K562 (cell line): ENCODE results near the gene SON. TPM values are rescaled to one million over a fixed set of nuclear protein-coding genes. Genes with fewer than 3 reads are reported as not detected.

Experiments
- ATAC-seq: fragments of 200-7000 bp; cut with Tn5 transposase; 3 replicates; pipeline ENCODE4 v1.9.1; 2020; ENCODE audit warnings: moderate library complexity
- BruUV-seq: library from RNA; stranded (reverse); fragments of 400-500 nt; replicated peaks from 2 replicates; lab custom pipeline; 2021; lab: Mats Ljungman, UMichigan
- CTCF ChIA-PET: fragments of 300-600 bp; formaldehyde crosslinking; extraction: SDS; loops from one replicate; lab custom pipeline; 2021; ENCODE audit warnings: low intra/inter-chr PET ratio; lab: Yijun Ruan, JAX
- POLR2A ChIA-PET: fragments of 300-600, 350-650 bp; sonication (Branson Sonifier 250); formaldehyde crosslinking; extraction: SDS; loops from one replicate; lab custom pipeline; 2021; ENCODE audit warnings: antibody characterized with exemption, inconsistent platforms; lab: Yijun Ruan, JAX
- DNase-seq, 4 experiments: peaks; one replicate each; pipeline versions ENCODE4 v3.0.0 to v3.0.0-alpha.2; 2011 to 2018; ENCODE audit warnings: low spot score in 3 of 4, mixed read lengths in 3 of 4; ENCODE audit errors: extremely low read depth in 1 of 4
- FAIRE-seq: peaks from 2 replicates; lab custom pipeline; 2011; peaks lifted over from hg19 to GRCh38; lab: Jason Lieb, UNC
- H2AFZ ChIP-seq: 2 replicates; pipeline ENCODE4 v1.6.0; 2011; ENCODE audit warnings: low read depth, low read length, control low read depth, inconsistent platforms
- H3K27ac ChIP-seq: fragments of 200-600 bp; 3 replicates; pipeline ENCODE4 v1.8.0; 2011; ENCODE audit warnings: low read depth, mild to moderate bottlenecking, control low read depth, inconsistent platforms, low read length, moderate library complexity, mixed read lengths; ENCODE audit errors: extremely low read depth
- H3K27me3 ChIP-seq, 2 experiments: fragments of 300-600 bp in 1 of 2; 2 replicates in 1 of 2; 3 replicates in 1 of 2; pipeline versions ENCODE4 v1.6.0 to v1.8.0; 2011; ENCODE audit warnings: inconsistent platforms in 2 of 2, low read length in 2 of 2, mild to moderate bottlenecking in 1 of 2, mixed read lengths in 1 of 2, moderate library complexity in 1 of 2; ENCODE audit not compliant: control insufficient read depth in 2 of 2, insufficient read depth in 2 of 2
- H3K36me3 ChIP-seq: fragments of 300-600 bp; 3 replicates; pipeline ENCODE4 v1.8.0; 2011; ENCODE audit warnings: mild to moderate bottlenecking, low read length, inconsistent platforms; ENCODE audit not compliant: control insufficient read depth, insufficient read depth
- H3K4me1 ChIP-seq, 2 experiments: fragments of 200-600 bp in 1 of 2; replicated peaks in 1 of 2; 2 replicates in 1 of 2; 3 replicates in 1 of 2; pipeline versions ENCODE4 v1.5.1 to v1.8.0; 2011; ENCODE audit warnings: inconsistent platforms in 2 of 2, low read length in 2 of 2, mild to moderate bottlenecking in 1 of 2, mixed read lengths in 1 of 2, moderate library complexity in 1 of 2; ENCODE audit not compliant: control insufficient read depth in 2 of 2, insufficient read depth in 2 of 2
- H3K4me2 ChIP-seq: 2 replicates; pipeline ENCODE4 v1.6.1; 2011; ENCODE audit warnings: low read length, control low read depth, inconsistent platforms, mixed read lengths; ENCODE audit not compliant: insufficient read depth
- H3K4me3 ChIP-seq: fragments of 200-600 bp; sonication (generic), shearing (Covaris generic); 2 replicates; pipeline ENCODE4 v1.5.1; 2016; ENCODE audit warnings: control low read depth, inconsistent platforms
- H3K79me2 ChIP-seq: fragments of 200-600 bp; 3 replicates; pipeline ENCODE4 v1.8.0; 2011; ENCODE audit warnings: low read length, inconsistent platforms; ENCODE audit not compliant: control insufficient read depth, insufficient read depth
- H3K9ac ChIP-seq, 2 experiments: 2 replicates each; pipeline versions ENCODE4 v1.6.0 to v1.6.1; 2011; ENCODE audit warnings: low read depth in 2 of 2, low read length in 2 of 2, control low read depth in 1 of 2, inconsistent platforms in 1 of 2, mild to moderate bottlenecking in 1 of 2, mixed read lengths in 1 of 2; ENCODE audit not compliant: insufficient read depth in 1 of 2
- H3K9me1 ChIP-seq: one replicate; pipeline ENCODE4 v1.6.0; 2011; ENCODE audit warnings: inconsistent platforms, mild to moderate bottlenecking, low read length, moderate library complexity; ENCODE audit not compliant: control insufficient read depth, insufficient read depth
- H3K9me3 ChIP-seq: replicated peaks from 2 replicates; pipeline ENCODE4 v1.5.1; 2011; ENCODE audit warnings: low read depth, low read length, inconsistent platforms; ENCODE audit not compliant: control insufficient read depth, insufficient read depth
- H4K20me1 ChIP-seq: replicated peaks from 2 replicates; pipeline ENCODE4 v1.6.1; 2011; ENCODE audit warnings: low read length, inconsistent platforms, mixed read lengths; ENCODE audit not compliant: control insufficient read depth, insufficient read depth
- BCL6 ChIP-seq: fragments of 250-450 bp; sonication (Bioruptor Pico); IDR thresholded peaks from 2 replicates; pipeline ENCODE4 v1.4.0; 2020
- GABPB2 ChIP-seq: fragments of 250-450 bp; sonication (Bioruptor Pico); conservative IDR thresholded peaks from 2 replicates; pipeline ENCODE4 v1.5.1; 2021; ENCODE audit warnings: mild to moderate bottlenecking
- HDAC1 ChIP-seq, 2 experiments: fragments of 450-650 bp; IDR thresholded peaks; 2 replicates each; pipeline ENCODE4 v1.6.1; 2016 to 2017; ENCODE audit warnings: inconsistent platforms in 1 of 2, mild to moderate bottlenecking in 1 of 2, moderate library complexity in 1 of 2
- HDAC2 ChIP-seq: fragments of 450-650 bp; IDR thresholded peaks from 2 replicates; pipeline ENCODE4 v1.6.1; 2016; ENCODE audit warnings: mild to moderate bottlenecking
- HMBOX1 ChIP-seq: sonication (generic); IDR thresholded peaks from 2 replicates; pipeline ENCODE4 v1.6.1; 2016
- KAT7 ChIP-seq: sonication (generic); formaldehyde crosslinking; IDR thresholded peaks from 2 replicates; pipeline ENCODE4 v1.8.0; 2022; ENCODE audit warnings: missing genetic modification reagents, mild to moderate bottlenecking, borderline replicate concordance
- KLF6 ChIP-seq: fragments of 250-450 bp; sonication (Bioruptor Pico); IDR thresholded peaks from 2 replicates; pipeline ENCODE4 v1.4.0; 2020; ENCODE audit warnings: mild to moderate bottlenecking, moderate library complexity, borderline replicate concordance
- MAFF ChIP-seq: IDR thresholded peaks from 2 replicates; pipeline ENCODE4 v1.6.1; 2012; ENCODE audit warnings: low read length, improper control_type of control experiment
- MBD1 ChIP-seq: fragments of 250-450 bp; sonication (Bioruptor Pico); IDR thresholded peaks from 2 replicates; pipeline ENCODE4 v1.8.0; 2022; ENCODE audit warnings: inconsistent platforms
- MTA3 ChIP-seq: fragments of 450-650 bp; formaldehyde crosslinking; IDR thresholded peaks from 2 replicates; pipeline ENCODE4 v1.6.1; 2017; ENCODE audit warnings: mild to moderate bottlenecking, borderline replicate concordance
- NFYB ChIP-seq: IDR thresholded peaks from 2 replicates; pipeline ENCODE4 v1.6.1; 2011; ENCODE audit warnings: mild to moderate bottlenecking, moderate library complexity; ENCODE audit not compliant: insufficient read length; ENCODE audit errors: extremely low read depth
- PHF20 ChIP-seq: fragments of 450-650 bp; IDR thresholded peaks from 2 replicates; pipeline ENCODE4 v1.6.1; 2018; ENCODE audit not compliant: partially characterized antibody
- PKNOX1 ChIP-seq: fragments of 450-650 bp; IDR thresholded peaks from 2 replicates; pipeline ENCODE4 v1.6.1; 2016
- POLR2H ChIP-seq: IDR thresholded peaks from 2 replicates; pipeline ENCODE4 v1.6.1; 2016; ENCODE audit warnings: missing genetic modification characterization, low read depth, mild to moderate bottlenecking, control low read depth, missing compliant biosample characterization, moderate library complexity
- SMAD4 ChIP-seq: fragments of 250-450 bp; sonication (Bioruptor Pico); conservative IDR thresholded peaks from 2 replicates; pipeline ENCODE4 v1.8.0; 2021; ENCODE audit warnings: inconsistent platforms, mild to moderate bottlenecking, moderate library complexity
- SMARCC2 ChIP-seq: fragments of 450-650 bp; IDR thresholded peaks from 2 replicates; pipeline ENCODE4 v1.6.1; 2017; ENCODE audit warnings: antibody characterized with exemption, moderate library complexity, mild to moderate bottlenecking, low read depth
- SRF ChIP-seq, 2 experiments: fragments of 250-450, 450-650 bp in 1 of 2; sonication (Bioruptor Pico) in 1 of 2; sonication (generic) in 1 of 2; formaldehyde crosslinking; IDR thresholded peaks; 2 replicates each; pipeline versions ENCODE4 v1.5.0 to v1.5.1; 2020 to 2022; ENCODE audit warnings: mild to moderate bottlenecking in 1 of 2, missing genetic modification reagents in 1 of 2
- ZNF121 ChIP-seq: sonication (generic); formaldehyde crosslinking; conservative IDR thresholded peaks from 2 replicates; pipeline ENCODE4 v1.8.0; 2022; ENCODE audit warnings: missing genetic modification reagents
- ZNF212 ChIP-seq: fragments of 450-650 bp; formaldehyde crosslinking; IDR thresholded peaks from 2 replicates; pipeline ENCODE4 v1.4.0; 2020; ENCODE audit warnings: mild to moderate bottlenecking
- ZNF3 ChIP-seq: fragments of 250-450 bp; sonication (Bioruptor Pico); IDR thresholded peaks from 2 replicates; pipeline ENCODE4 v1.5.0; 2021; ENCODE audit warnings: mild to moderate bottlenecking, moderate library complexity
- ZNF316 ChIP-seq: fragments of 450-650 bp; IDR thresholded peaks from 2 replicates; pipeline ENCODE4 v1.6.1; 2016
- ZNF347 ChIP-seq: fragments of 450-650 bp; formaldehyde crosslinking; IDR thresholded peaks from 2 replicates; pipeline ENCODE4 v1.4.0; 2020; ENCODE audit warnings: low read depth, mild to moderate bottlenecking, moderate library complexity
- ZNF408 ChIP-seq: fragments of 250-450 bp; sonication (Bioruptor Pico); IDR thresholded peaks from 2 replicates; pipeline ENCODE4 v1.4.0; 2020; ENCODE audit warnings: low read depth, mild to moderate bottlenecking, moderate library complexity
- WGBS: fragments of 100-300 bp; shearing (Covaris generic); methylation state at CpG from one replicate; pipeline ENCODE4 v1.1.6; 2016; ENCODE audit warnings: low coverage, mixed read lengths; ENCODE audit not compliant: insufficient coverage; ENCODE audit errors: missing lambda C conversion rate; 5-methylcytosine and 5-hydroxymethylcytosine counted together
- in situ Hi-C: fragments of 300-500 bp; cut with MboI; formaldehyde crosslinking; loops from 4 replicates; pipeline ENCODE4 v1.15.0; 2018; ENCODE audit warnings: inconsistent platforms, mixed read lengths
- intact Hi-C: fragments of 100-400 bp; cut with micrococcal nuclease; formaldehyde crosslinking; loops from 2 replicates; pipeline ENCODE4 v1.14.2; 2022
- polyA plus RNA-seq, 8 experiments: library from polyadenylated mRNA; depleted of rRNA in 4 of 8; stranded (reverse) in 5 of 8; unstranded in 3 of 8; fragments of >200 nt; fragmentation: Nextera tagmentation in 2 of 8; fragmentation: Illumina TruSeq in 1 of 8; extraction: Ambion mirVana in 2 of 8; extraction: Trizol in 1 of 8; gene quantifications; 2 replicates each; pipeline versions ENCODE4 v1.2.1 to v1.2.3, GENCODE V29; 2011 to 2014; ENCODE audit warnings: inconsistent platforms in 1 of 8, missing spikeins in 1 of 8
- total RNA-seq, 7 experiments: library from RNA; depleted of rRNA in 6 of 7; stranded (reverse); fragments of >200 nt in 6 of 7; fragmentation: Illumina TruSeq in 2 of 7; extraction: Trizol in 2 of 7; gene quantifications; 2 replicates each; pipeline versions ENCODE4 v1.2.1 to v1.2.3, GENCODE V29; 2011 to 2021; ENCODE audit warnings: low replicate concordance in 1 of 7

SON gene
- total and polyA plus RNA-seq, 9 of the 15 experiments (the other 6 are each of a cell fraction or from before 2014, with no cell fraction given): 105 to 742 (median 187) TPM

- ATAC-seq: peak; percentile 67
- no peak overlapping the region for H3K9ac ChIP-seq
- H2AFZ ChIP-seq: no peak overlapping the region
- no peaks in the 10 kb centered on the region for H3K4me1 ChIP-seq
- POLR2A ChIA-PET: interaction anchor here (0.7 to 4.4 kb wide), 3 partner anchors 9 to 20 kb away, joined by 3 to 30 read pairs (median 7); partner anchors contain the start of genes GART and SON
- H3K9me1 ChIP-seq: no peaks in the 10 kb centered on the region
- H4K20me1 ChIP-seq: no peaks in the 10 kb centered on the region
- H3K4me2 ChIP-seq: no peak overlapping the region
- H3K79me2 ChIP-seq: no peaks in the 10 kb centered on the region
- H3K27ac ChIP-seq: peak overlapping the region; percentile 5; the same call in 1 of the 3 replicates
- in situ Hi-C loops: no loop called here
- CTCF ChIA-PET: no interaction called here
- no peak for FAIRE-seq
- no peaks in the 10 kb centered on the region for H3K27me3 ChIP-seq
- WGBS: 40% methylated on average over 1 of the region's 1 CpG
- H3K4me3 ChIP-seq: no peak overlapping the region
- H3K36me3 ChIP-seq: peaks cover 88% of the 10 kb centered on the region
- peak in 1 of 4 experiments; percentile 25 for DNase-seq
- no TSS peak for BruUV-seq
- H3K9me3 ChIP-seq: no peaks in the 10 kb centered on the region
- intact Hi-C loops: no loop called here
- peak; percentile 97 for TF ChIP-seq ZNF316
- TF ChIP-seq MAFF: peak; percentile 74
- no peak for TF ChIP-seq SMAD4 (CRISPR knock-in tag)
- peak; percentile 8; the same call in 1 of the 2 replicates for TF ChIP-seq PKNOX1
- no peak for TF ChIP-seq PHF20
- TF ChIP-seq HDAC1 (IDR thresholded peaks at IDR 0.05): no peak
- TF ChIP-seq ZNF212 (CRISPR knock-in tag): no peak
- no peak for TF ChIP-seq KLF6 (CRISPR knock-in tag)
- no peak for TF ChIP-seq ZNF121
- no peak for TF ChIP-seq MBD1 (CRISPR knock-in tag)
- TF ChIP-seq BCL6: no peak
- no peak for TF ChIP-seq NFYB
- no peak for TF ChIP-seq HMBOX1
- no peak for TF ChIP-seq KAT7
- no peak for TF ChIP-seq MTA3
- TF ChIP-seq SMARCC2: no peak
- no peak for TF ChIP-seq HDAC2
- TF ChIP-seq SRF (CRISPR knock-in tag; IDR thresholded peaks at IDR 0.05): no peak
- TF ChIP-seq POLR2H: 0 out of 2 replicates have a peak, but pooled peaks have one; percentile 50
- no peak for TF ChIP-seq ZNF347 (CRISPR knock-in tag)
- no peak for TF ChIP-seq GABPB2
- no peak for TF ChIP-seq ZNF3 (CRISPR knock-in tag)
- no peak for TF ChIP-seq ZNF408 (CRISPR knock-in tag)
Measured at GRCh38 chr21:33522953-33523349, 19.9 kb upstream of the SON start.
